AG09309 (cell line): Measurements from ENCODE around the gene TOMM34.

Source experiments
- DNase-seq: peaks from one replicate; pipeline ENCODE4 v3.0.0-alpha.2; 2010; ENCODE audit warnings: low read depth
- H3K4me3 ChIP-seq: 2 replicates; pipeline ENCODE4 v1.5.1; 2011; ENCODE audit warnings: mild to moderate bottlenecking, low read depth, low read length, moderate library complexity; ENCODE audit not compliant: control insufficient read depth
- TF ChIP-seq, protein P1 (sequence below): IDR thresholded peaks from 2 replicates; pipeline ENCODE4 v1.5.1; 2011; ENCODE audit warnings: mild to moderate bottlenecking, low read depth, low read length, inconsistent platforms; ENCODE audit not compliant: insufficient read depth, control insufficient read depth; ENCODE audit errors: missing control alignments

TOMM34 gene

DNA sequence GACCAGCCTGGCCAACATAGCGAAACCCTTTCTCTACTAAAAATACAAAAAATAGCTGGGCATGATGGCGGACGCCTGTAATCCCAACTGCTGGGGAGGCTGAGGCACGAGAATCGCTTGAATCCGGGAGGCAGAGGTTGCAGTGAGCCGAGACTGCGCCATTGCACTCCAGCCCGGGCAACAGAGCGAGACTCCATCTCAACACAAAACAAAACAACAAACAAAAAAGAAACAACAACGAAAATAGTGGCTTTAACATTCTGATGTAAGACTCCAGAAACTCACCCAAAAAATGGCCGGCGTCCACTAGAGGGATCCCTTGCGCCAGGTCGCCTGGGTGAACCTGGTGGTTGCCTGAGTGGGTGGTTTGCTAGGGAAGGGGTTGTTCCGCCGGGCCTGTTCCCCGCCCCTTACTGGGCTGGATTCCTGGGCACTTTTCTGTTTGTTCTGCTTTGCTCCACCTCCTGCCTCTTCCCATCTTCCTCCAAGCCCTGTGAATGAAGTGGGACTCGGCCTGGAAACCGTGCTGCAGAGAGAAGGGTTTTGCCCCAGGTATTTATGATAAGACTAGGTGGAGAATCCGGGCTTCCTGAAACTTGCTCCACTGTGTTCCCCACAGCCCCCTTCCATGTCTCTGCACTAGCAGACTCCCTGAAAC lies 48.8 kb downstream of the TOMM34 start:
- TF ChIP-seq, protein P1, sequence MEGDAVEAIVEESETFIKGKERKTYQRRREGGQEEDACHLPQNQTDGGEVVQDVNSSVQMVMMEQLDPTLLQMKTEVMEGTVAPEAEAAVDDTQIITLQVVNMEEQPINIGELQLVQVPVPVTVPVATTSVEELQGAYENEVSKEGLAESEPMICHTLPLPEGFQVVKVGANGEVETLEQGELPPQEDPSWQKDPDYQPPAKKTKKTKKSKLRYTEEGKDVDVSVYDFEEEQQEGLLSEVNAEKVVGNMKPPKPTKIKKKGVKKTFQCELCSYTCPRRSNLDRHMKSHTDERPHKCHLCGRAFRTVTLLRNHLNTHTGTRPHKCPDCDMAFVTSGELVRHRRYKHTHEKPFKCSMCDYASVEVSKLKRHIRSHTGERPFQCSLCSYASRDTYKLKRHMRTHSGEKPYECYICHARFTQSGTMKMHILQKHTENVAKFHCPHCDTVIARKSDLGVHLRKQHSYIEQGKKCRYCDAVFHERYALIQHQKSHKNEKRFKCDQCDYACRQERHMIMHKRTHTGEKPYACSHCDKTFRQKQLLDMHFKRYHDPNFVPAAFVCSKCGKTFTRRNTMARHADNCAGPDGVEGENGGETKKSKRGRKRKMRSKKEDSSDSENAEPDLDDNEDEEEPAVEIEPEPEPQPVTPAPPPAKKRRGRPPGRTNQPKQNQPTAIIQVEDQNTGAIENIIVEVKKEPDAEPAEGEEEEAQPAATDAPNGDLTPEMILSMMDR = peak; percentile 38
- no peak overlapping the region for H3K4me3 ChIP-seq
- DNase-seq = no peak

DNA sequence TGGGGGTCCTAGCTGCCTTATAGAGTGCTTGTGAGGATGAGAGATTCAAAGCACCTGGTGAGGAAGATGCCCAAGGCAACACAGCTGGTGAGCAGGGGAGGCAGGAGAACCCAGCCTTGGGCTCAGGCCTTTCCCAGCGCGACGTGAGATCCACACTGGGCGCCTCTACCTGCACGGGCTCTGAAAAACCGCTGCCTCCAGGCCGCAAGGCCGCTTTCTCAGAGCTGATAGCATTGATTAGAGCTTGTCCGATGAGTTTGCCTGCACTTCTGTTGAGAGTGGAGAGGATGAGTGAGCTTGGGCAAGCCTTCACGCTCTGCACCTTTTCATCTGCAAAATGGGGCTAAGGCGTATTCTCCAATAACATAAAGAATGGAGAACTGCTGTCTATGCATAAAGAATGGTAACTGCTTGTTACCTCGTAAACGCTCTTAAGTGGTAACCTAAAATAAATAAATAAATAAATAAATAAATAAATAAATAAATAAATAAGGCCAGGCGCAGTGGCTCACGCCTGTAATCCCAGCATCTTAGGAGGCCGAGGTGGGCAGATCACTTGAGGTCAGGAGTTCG lies 49.4 kb downstream of the TOMM34 start:
- TF ChIP-seq, protein P1 = no peak
- DNase-seq = no peak
- H3K4me3 ChIP-seq = peak overlapping the region; percentile 89

DNA sequence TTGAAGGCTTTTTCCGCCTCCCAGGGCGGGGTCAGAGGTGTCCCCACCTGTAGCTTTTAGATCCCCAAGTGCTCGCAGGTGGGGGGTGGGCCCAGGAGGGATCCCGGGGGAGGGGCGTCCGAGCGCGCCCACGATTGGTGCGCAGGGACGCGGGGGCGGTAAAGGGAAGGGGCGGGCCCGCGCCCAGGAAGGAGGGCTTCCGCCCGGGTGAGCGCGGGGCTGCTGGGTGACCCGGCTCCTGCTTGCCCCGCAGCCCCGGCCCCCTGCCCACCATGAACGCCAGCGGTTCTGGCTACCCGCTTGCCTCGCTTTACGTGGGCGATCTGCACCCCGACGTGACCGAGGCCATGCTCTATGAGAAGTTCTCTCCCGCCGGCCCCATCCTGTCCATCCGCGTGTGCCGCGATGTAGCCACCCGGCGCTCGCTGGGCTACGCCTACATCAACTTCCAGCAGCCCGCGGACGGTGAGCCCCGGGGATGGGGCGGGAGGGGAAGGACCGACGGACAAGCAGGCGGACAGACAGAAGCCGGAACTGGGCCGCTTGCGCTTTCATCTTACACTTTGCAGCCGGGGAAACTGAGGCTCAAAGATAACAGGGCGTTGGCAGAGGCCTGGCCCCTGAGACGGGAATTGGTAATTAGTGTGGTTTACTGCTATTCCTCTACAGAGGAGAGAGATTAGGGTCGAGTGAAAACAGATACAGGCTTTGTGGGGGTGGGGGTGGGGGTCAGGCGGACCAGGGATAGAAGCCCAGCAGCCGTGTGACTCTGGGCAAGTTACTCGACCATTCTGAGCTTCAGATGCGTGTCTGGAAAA lies 50.1 kb downstream of the TOMM34 start, which contains the start of gene PABPC1L:
TSS of gene PABPC1L (plus strand) at position 189 of the 818 bp plus-strand sequence. CDS start at position 273, 84 bp downstream.
- no peak for DNase-seq
- TF ChIP-seq, protein P1 = no peak

DNA sequence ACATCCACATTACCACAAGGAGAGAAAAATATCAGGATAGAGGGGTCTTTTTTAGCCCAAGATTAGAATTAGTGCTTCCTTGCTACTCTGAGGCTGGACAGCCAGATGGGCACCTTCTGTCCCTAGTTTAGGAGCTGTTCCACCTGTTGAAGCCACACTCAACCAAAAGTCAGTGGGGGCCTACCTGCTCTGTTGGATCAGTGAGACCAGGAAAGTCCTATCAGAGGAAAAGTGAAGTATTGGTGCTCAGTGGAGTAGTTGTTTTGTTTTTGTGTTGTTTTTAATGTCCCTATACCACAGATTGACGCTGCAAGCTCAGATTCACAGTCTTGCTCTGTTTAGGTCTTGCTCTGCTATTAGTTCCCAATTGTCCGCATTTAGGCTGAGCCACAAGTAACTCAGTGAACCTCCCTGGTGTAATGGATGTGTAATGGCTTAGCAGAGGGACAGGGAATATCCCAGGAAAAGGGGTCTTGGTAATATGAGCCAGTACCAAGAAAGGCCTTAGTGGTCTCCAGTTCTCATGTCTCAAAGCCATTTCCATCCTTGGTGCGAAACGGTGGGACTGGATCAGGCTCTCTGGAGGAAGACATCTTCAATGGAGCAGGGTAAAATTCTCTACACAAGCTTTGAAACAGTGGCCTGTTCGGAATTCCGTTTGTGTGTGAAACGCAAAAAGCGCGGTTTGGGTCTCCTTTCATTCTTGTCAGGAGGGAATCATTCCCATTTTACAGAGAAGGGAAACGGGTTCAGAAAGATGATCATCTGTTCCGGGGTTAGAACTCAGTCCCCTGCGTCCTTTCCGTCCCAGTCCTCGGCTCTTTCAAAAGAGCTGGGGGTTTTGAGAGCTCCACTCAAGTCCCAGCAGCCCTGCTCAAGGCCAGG lies 51.0 kb downstream of the TOMM34 start:
- TF ChIP-seq, protein P1 = no peak
- DNase-seq = no peak
- H3K4me3 ChIP-seq = peak overlapping the region; percentile 89

More for the DNA sequence above, 50.1 kb downstream of the TOMM34 start, which contains the start of gene PABPC1L:
- H3K4me3 ChIP-seq = peak within 1 kb of the TSS; percentile 89

DNA sequence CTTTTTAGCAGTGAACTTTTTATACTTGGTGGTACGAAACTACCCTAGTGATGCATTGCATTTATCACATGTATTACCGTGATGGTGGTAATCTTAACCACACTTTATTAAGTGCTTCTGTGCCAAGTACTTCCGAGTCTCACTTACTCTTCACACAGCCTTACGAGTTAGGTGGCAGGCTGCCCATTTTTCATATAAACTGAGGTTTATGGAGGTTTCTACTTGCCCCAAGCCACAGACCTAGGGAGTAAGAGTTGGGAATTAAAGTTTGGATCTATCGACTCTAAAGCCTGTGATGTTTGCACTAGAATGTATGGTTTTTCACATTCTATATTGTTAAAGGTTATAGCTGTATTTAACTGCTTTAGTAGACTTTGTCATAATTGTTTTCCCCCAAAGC lies 55.8 kb downstream of the TOMM34 start:
- no peak for DNase-seq
- H3K4me3 ChIP-seq = no peak overlapping the region
- TF ChIP-seq, protein P1 = no peak

DNA sequence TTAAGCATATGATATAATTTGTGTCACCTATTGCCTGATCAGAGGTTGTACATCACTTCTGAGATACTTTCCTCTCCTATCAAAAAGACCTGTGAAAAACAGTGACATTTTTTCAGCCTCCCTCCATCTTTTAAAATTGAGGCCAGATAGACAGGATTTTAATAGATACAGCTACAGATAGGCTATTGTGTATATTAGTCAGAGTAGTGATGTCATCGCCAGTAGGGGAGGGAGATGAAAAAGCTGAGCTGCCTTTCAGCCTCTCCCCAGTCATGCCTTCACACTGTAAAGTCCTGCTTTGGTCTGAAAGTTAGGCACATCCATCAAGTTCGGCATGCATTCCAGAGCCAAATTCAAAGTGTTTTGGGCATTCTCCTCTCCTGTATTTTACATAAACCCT lies 58.2 kb downstream of the TOMM34 start:
- DNase-seq = no peak
- H3K4me3 ChIP-seq = no peak overlapping the region
- TF ChIP-seq, protein P1 = no peak
